HCT116 (cell line): ENCODE measurements around the gene CLSTN3. TPM values are rescaled to one million over a fixed set of nuclear protein-coding genes. Genes with fewer than 3 reads are reported as not detected.

Experiments used
- ATAC-seq: fragments of 200-7000 bp; cut with Tn5 transposase; 2 replicates; pipeline ENCODE4 v1.9.1; 2020; ENCODE audit warnings: mild to moderate bottlenecking, moderate library complexity
- BruUV-seq: library from RNA; stranded (reverse); fragments of 400-500 nt; replicated peaks from 2 replicates; lab custom pipeline; 2021; lab: Mats Ljungman, UMichigan
- CTCF ChIA-PET: fragments of 300-600 bp; sonication (Branson Sonifier 250); formaldehyde crosslinking; loops from one replicate; lab custom pipeline; 2021; ENCODE audit warnings: antibody characterized with exemption; lab: Charles Lee
- POLR2A ChIA-PET: fragments of 300-600, 350-600 bp; sonication (Branson Sonifier 250); formaldehyde crosslinking; loops from one replicate; lab custom pipeline; 2021; ENCODE audit warnings: antibody characterized with exemption; lab: Charles Lee
- RAD21 ChIA-PET, 2 experiments: fragments of 300-600 bp; sonication (Branson Sonifier 250); formaldehyde crosslinking; loops; one replicate each; lab custom pipeline; 2023; ENCODE audit warnings: low total read pairs in 2 of 2; ENCODE audit not compliant: uncharacterized antibody in 2 of 2, unreplicated experiment in 2 of 2, low non-redundant PET in 1 of 2; lab: Charles Lee
- DNase-seq: peaks from one replicate; pipeline ENCODE4 v3.0.0-alpha.2; 2010; ENCODE audit warnings: low read depth, low spot score
- H2AFZ ChIP-seq: fragments of 200-600 bp; shearing (Covaris generic), sonication (generic); 2 replicates; pipeline ENCODE4 v1.6.1; 2017; ENCODE audit warnings: low read depth, mixed run types, mixed read lengths, antibody characterized with exemption, low read length; ENCODE audit not compliant: poor library complexity, severe bottlenecking
- H3K27ac ChIP-seq: 2 replicates; pipeline ENCODE4 v1.5.1; 2012; ENCODE audit warnings: low read depth, low read length
- H3K27me3 ChIP-seq: fragments of 200-600 bp; sonication (generic); 2 replicates; pipeline ENCODE4 v1.6.1; 2016; ENCODE audit warnings: mixed run types, low read length, mixed read lengths; ENCODE audit not compliant: insufficient read depth
- H3K36me3 ChIP-seq, 2 experiments: fragments of 200-500 bp in 1 of 2; fragments of 200-600 bp in 1 of 2; sonication (Bioruptor generic) in 1 of 2; sonication (generic) in 1 of 2; 2 replicates each; pipeline versions ENCODE4 v1.5.1 to v1.6.1; 2014 to 2016; ENCODE audit warnings: low read length in 2 of 2, inconsistent platforms in 1 of 2, mixed read lengths in 1 of 2, mixed run types in 1 of 2; ENCODE audit not compliant: insufficient read depth in 2 of 2, control insufficient read depth in 1 of 2
- H3K4me1 ChIP-seq, 2 experiments: fragments of 200-600 bp in 1 of 2; sonication (generic) in 1 of 2; 2 replicates each; pipeline versions ENCODE4 v1.5.1 to v1.6.1; 2012 to 2017; ENCODE audit warnings: low read length in 2 of 2, inconsistent platforms in 1 of 2, mild to moderate bottlenecking in 1 of 2, mixed read lengths in 1 of 2, mixed run types in 1 of 2, moderate library complexity in 1 of 2; ENCODE audit not compliant: insufficient read depth in 2 of 2, control insufficient read depth in 1 of 2
- H3K4me2 ChIP-seq: fragments of 200-600 bp; sonication (generic); 2 replicates; pipeline ENCODE4 v1.6.1; 2017; ENCODE audit warnings: mixed run types, low read length, mixed read lengths
- H3K4me3 ChIP-seq, 2 experiments: fragments of 200-600 bp in 1 of 2; sonication (generic) in 1 of 2; replicated peaks in 1 of 2; 2 replicates each; pipeline ENCODE4 v1.5.1; 2011 to 2016; ENCODE audit warnings: low read length in 2 of 2, control low read depth in 1 of 2, low read depth in 1 of 2, mild to moderate bottlenecking in 1 of 2, mixed read lengths in 1 of 2, mixed run types in 1 of 2
- H3K79me2 ChIP-seq: fragments of 200-600 bp; sonication (generic); 2 replicates; pipeline ENCODE4 v1.6.1; 2017; ENCODE audit warnings: mild to moderate bottlenecking, mixed run types, low read length, moderate library complexity, mixed read lengths; ENCODE audit not compliant: insufficient read depth
- H3K9ac ChIP-seq: fragments of 200-600 bp; sonication (generic); 2 replicates; pipeline ENCODE4 v1.6.1; 2016; ENCODE audit warnings: low read length, mixed read lengths
- H3K9me2 ChIP-seq: fragments of 200-600 bp; sonication (generic), shearing (Covaris generic); 2 replicates; pipeline ENCODE4 v1.6.1; 2017; ENCODE audit warnings: mixed run types, mild to moderate bottlenecking, moderate library complexity; ENCODE audit not compliant: insufficient read depth
- H3K9me3 ChIP-seq, 2 experiments: fragments of 200-500 bp in 1 of 2; fragments of 200-600 bp in 1 of 2; sonication (Bioruptor generic) in 1 of 2; sonication (generic) in 1 of 2; 2 replicates each; pipeline ENCODE4 v1.6.1; 2014 to 2017; ENCODE audit warnings: low read length in 2 of 2, mixed read lengths in 2 of 2, inconsistent platforms in 1 of 2, low read depth in 1 of 2, mild to moderate bottlenecking in 1 of 2, mixed run types in 1 of 2, moderate library complexity in 1 of 2; ENCODE audit not compliant: control insufficient read depth in 1 of 2, insufficient read depth in 1 of 2
- H4K20me1 ChIP-seq: fragments of 200-600 bp; sonication (generic), shearing (Covaris generic); 2 replicates; pipeline ENCODE4 v1.6.1; 2017; ENCODE audit warnings: mixed run types, mild to moderate bottlenecking, moderate library complexity; ENCODE audit not compliant: insufficient read depth
- ATF3 ChIP-seq: IDR thresholded peaks from 2 replicates; pipeline ENCODE4 v1.6.1; 2012
- CBX3 ChIP-seq: IDR thresholded peaks from 2 replicates; pipeline ENCODE4 v1.6.1; 2012; ENCODE audit warnings: low read depth
- CEBPB ChIP-seq: IDR thresholded peaks from 2 replicates; pipeline ENCODE4 v1.6.1; 2012; ENCODE audit warnings: low read depth
- CTCF ChIP-seq, 3 experiments: fragments of 200-600 bp in 1 of 3; sonication (generic) in 1 of 3; IDR thresholded peaks in 2 of 3; conservative IDR thresholded peaks in 1 of 3; 2 replicates each; pipeline ENCODE4 v1.5.1; 2012 to 2017; ENCODE audit warnings: low read depth in 2 of 3, low read length in 2 of 3, antibody characterized with exemption in 1 of 3, borderline replicate concordance in 1 of 3, control low read depth in 1 of 3, mild to moderate bottlenecking in 1 of 3, mixed read lengths in 1 of 3, mixed run types in 1 of 3, moderate library complexity in 1 of 3; ENCODE audit not compliant: insufficient read depth in 1 of 3
- EGR1 ChIP-seq: IDR thresholded peaks from 2 replicates; pipeline ENCODE4 v1.6.1; 2012; ENCODE audit warnings: low read depth
- ELF1 ChIP-seq: IDR thresholded peaks from 2 replicates; pipeline ENCODE4 v1.6.1; 2012; ENCODE audit warnings: low read depth, borderline replicate concordance
- EZH2 ChIP-seq: fragments of 200-600 bp; sonication (generic); IDR thresholded peaks from 2 replicates; pipeline ENCODE4 v1.6.1; 2017; ENCODE audit warnings: antibody characterized with exemption, mixed run types
- JUND ChIP-seq: IDR thresholded peaks from 2 replicates; pipeline ENCODE4 v1.6.1; 2012
- MAX ChIP-seq: IDR thresholded peaks from 2 replicates; pipeline ENCODE4 v1.6.1; 2012
- POLR2A ChIP-seq: IDR thresholded peaks from 2 replicates; pipeline ENCODE4 v1.7.0; 2011; ENCODE audit warnings: borderline replicate concordance; ENCODE audit not compliant: insufficient read depth, insufficient read length; ENCODE audit errors: extremely low read depth
- POLR2AphosphoS5 ChIP-seq: IDR thresholded peaks from 2 replicates; pipeline ENCODE4 v1.6.1; 2011; ENCODE audit warnings: mild to moderate bottlenecking, low read depth, low read length, moderate library complexity
- RAD21 ChIP-seq: IDR thresholded peaks from 2 replicates; pipeline ENCODE4 v1.6.1; 2012; ENCODE audit warnings: low read depth, mild to moderate bottlenecking
- REST ChIP-seq: IDR thresholded peaks from 2 replicates; pipeline ENCODE4 v1.6.1; 2012; ENCODE audit warnings: low read depth
- SIN3A ChIP-seq: IDR thresholded peaks from 2 replicates; pipeline ENCODE4 v1.6.1; 2012; ENCODE audit warnings: low read depth
- SRF ChIP-seq: IDR thresholded peaks from 2 replicates; pipeline ENCODE4 v1.6.1; 2012; ENCODE audit warnings: low read depth
- YY1 ChIP-seq: IDR thresholded peaks from 2 replicates; pipeline ENCODE4 v1.6.1; 2011; ENCODE audit warnings: low read length, low read depth, moderate library complexity, mild to moderate bottlenecking; ENCODE audit not compliant: insufficient replicate concordance; ENCODE audit errors: extremely low read depth
- ZBTB33 ChIP-seq: IDR thresholded peaks from 2 replicates; pipeline ENCODE4 v1.6.1; 2011; ENCODE audit warnings: mild to moderate bottlenecking, low read length, moderate library complexity; ENCODE audit not compliant: insufficient replicate concordance; ENCODE audit errors: extremely low read depth
- ZFX ChIP-seq: fragments of 450-650 bp; IDR thresholded peaks from 2 replicates; pipeline ENCODE4 v1.6.1; 2017
- ZNF274 ChIP-seq: fragments of 200-500 bp; sonication (Bioruptor generic); IDR thresholded peaks from 2 replicates; pipeline ENCODE4 v1.6.1; 2014; ENCODE audit warnings: mild to moderate bottlenecking, low read depth, low read length, inconsistent platforms
- intact Hi-C: fragments of 100-400 bp; cut with micrococcal nuclease; formaldehyde crosslinking; loops from 2 replicates; pipeline ENCODE4 v1.10.0; 2022
- total RNA-seq: library from RNA; stranded (reverse); gene quantifications from one replicate; pipeline ENCODE4 v1.2.1, GENCODE V29; 2021; ENCODE audit not compliant: unreplicated experiment

Gene CLSTN3
- total RNA-seq, 1 experiment from 2014 or later: 23.0 TPM

GRCh38 chr12:7158781-7159609 is 28.8 kb downstream of the CLSTN3 start:
- Histone ChIP-seq H4K20me1 (no peaks in the 10 kb centered on the region), H2AFZ (no peak overlapping the region), H3K4me2 (no peak overlapping the region), H3K36me3 (no peaks in the 10 kb centered on the region), H3K9me2 (no peaks in the 10 kb centered on the region), H3K79me2 (no peaks in the 10 kb centered on the region), H3K4me1 (peaks cover 8 to 15% of the 10 kb centered on the region in 2 experiments), H3K4me3 (no peak overlapping the region), H3K27ac (no peak overlapping the region; the same call in 1 of the 2 replicates), H3K27me3 (no peaks in the 10 kb centered on the region), H3K9ac (no peak overlapping the region), H3K9me3 (no peaks in the 10 kb centered on the region)
- CTCF ChIA-PET: interaction anchor here (1.0 kb wide), 1 partner anchor 14 kb away, joined by 4 read pairs; no protein-coding TSS in a partner anchor
- no peak for TF ChIP-seq ZNF274
- no peak for TF ChIP-seq SIN3A
- TF ChIP-seq CBX3: no peak
- TF ChIP-seq JUND: no peak
- TF ChIP-seq ZFX: no peak
- TF ChIP-seq RAD21: no peak
- no peak for TF ChIP-seq EGR1
- no peak for TF ChIP-seq YY1
- TF ChIP-seq ELF1: no peak
- TF ChIP-seq ZBTB33: no peak
- TF ChIP-seq SRF: no peak
- TF ChIP-seq ATF3: no peak
- no peak for TF ChIP-seq POLR2A
- no peak for TF ChIP-seq CTCF (IDR thresholded peaks at IDR 0.05 in 2 of 3, conservative IDR thresholded peaks at IDR 0.05 in 1 of 3; ENCODE audit: borderline replicate concordance in 1 of 3, insufficient read depth in 1 of 3, low read depth in 2 of 3, low read length in 2 of 3)
- no peak for TF ChIP-seq CEBPB
- TF ChIP-seq MAX: no peak
- no peak for TF ChIP-seq POLR2AphosphoS5
- TF ChIP-seq REST: no peak
- TF ChIP-seq EZH2: no peak
- DNase-seq: no peak
- intact Hi-C loops: no loop called here
- ATAC-seq: no peak
- no TSS peak for BruUV-seq
- RAD21 ChIA-PET: interaction anchor here in 1 of 2 experiments (0.7 kb wide), 1 partner anchor 292 kb away, joined by 4 read pairs; the partner anchor contains the start of gene TPI1
- POLR2A ChIA-PET: no interaction called here
